Measurements from ENCODE around the gene FREM2. TPM values are rescaled to one million over a fixed set of nuclear protein-coding genes. Genes with fewer than 3 reads are reported as not detected.

Gene FREM2
- total RNA-seq, 4 donors from 2014 or later = 0.13 to 4.1 (median 0.19) TPM; not detected in 1

DNA sequence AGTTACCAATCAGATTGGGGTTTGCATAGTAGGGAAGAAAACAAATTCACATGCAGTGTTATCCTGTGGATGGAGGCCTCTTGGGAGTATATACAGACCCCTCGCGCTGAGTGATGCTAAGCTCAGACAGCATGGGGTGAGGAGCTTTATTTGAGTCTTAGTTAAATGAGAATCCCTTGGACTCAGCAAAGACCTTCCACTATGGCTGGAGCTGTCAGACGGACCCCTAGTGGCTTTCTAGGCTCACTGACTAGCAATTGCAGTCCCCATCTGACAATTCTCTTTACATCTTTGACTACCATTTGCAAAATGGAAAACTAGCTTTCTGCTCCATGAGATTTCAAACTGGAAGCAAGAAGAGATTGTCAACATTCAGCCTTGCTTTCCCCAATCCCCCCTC lies 213.3 kb downstream of the FREM2 start:
- Histone ChIP-seq H3K36me3 (no peaks in the 10 kb centered on the region), H3K27me3 (no peaks in the 10 kb centered on the region), H3K4me1 (no peaks in the 10 kb centered on the region), H3K4me3 (no peak overlapping the region), H3K9me3 (no peaks in the 10 kb centered on the region), H3K27ac (no peak overlapping the region)
- TF ChIP-seq, protein P1, sequence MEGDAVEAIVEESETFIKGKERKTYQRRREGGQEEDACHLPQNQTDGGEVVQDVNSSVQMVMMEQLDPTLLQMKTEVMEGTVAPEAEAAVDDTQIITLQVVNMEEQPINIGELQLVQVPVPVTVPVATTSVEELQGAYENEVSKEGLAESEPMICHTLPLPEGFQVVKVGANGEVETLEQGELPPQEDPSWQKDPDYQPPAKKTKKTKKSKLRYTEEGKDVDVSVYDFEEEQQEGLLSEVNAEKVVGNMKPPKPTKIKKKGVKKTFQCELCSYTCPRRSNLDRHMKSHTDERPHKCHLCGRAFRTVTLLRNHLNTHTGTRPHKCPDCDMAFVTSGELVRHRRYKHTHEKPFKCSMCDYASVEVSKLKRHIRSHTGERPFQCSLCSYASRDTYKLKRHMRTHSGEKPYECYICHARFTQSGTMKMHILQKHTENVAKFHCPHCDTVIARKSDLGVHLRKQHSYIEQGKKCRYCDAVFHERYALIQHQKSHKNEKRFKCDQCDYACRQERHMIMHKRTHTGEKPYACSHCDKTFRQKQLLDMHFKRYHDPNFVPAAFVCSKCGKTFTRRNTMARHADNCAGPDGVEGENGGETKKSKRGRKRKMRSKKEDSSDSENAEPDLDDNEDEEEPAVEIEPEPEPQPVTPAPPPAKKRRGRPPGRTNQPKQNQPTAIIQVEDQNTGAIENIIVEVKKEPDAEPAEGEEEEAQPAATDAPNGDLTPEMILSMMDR (IDR thresholded peaks at IDR 0.05) = no peak
- no peak for TF ChIP-seq POLR2A (IDR thresholded peaks at IDR 0.05)
- DNase-seq = no peak

DNA sequence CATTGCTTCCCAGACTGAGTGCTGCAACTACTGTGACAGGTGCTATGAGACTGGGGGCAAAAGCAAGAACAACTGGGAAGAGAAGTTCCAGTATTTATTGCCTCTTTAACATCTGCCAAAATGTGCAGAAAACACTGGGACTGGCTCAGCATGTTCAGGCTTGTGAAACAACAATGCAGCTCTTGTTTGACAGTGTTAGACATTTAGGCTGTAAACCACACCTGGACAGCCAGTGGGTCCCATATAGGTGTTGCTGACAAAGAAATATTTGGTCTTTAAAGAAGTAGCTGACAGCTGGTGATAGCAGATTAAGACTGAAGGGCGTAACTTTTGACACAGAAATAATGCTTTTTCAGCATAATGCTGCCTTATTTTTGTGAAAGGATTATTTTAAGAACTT lies 215.7 kb downstream of the FREM2 start:
- no peak for DNase-seq
- Histone ChIP-seq H3K27me3 (no peaks in the 10 kb centered on the region), H3K27ac (no peak overlapping the region), H3K4me1 (no peaks in the 10 kb centered on the region), H3K36me3 (no peaks in the 10 kb centered on the region), H3K9me3 (no peaks in the 10 kb centered on the region), H3K4me3 (no peak overlapping the region)
- no peak for TF ChIP-seq POLR2A (IDR thresholded peaks at IDR 0.05)
- TF ChIP-seq, protein P1 (IDR thresholded peaks at IDR 0.05) = no peak

DNA sequence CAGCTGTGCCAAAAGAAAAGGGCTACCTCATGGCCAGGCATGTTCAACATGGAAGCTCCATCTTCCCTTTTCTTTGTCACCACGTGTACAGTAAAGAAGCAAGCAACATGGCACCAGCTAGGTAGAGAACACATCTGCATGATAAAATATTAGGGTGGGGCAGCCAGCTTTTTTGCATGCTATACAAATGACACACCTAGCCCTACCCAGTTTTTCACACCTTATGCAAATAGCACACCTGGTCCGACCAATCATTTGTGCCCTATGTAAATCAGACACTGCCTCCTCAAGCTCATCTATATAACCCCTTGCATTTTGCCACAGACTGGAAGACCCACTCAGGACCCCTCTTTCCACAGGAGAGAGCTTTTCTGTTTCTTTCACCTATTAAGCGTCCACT lies 218.2 kb downstream of the FREM2 start:
- H3K27ac ChIP-seq = no peak overlapping the region
- no peak for TF ChIP-seq POLR2A (IDR thresholded peaks at IDR 0.05)
- no peaks in the 10 kb centered on the region for H3K36me3 ChIP-seq
- H3K4me1 ChIP-seq = no peaks in the 10 kb centered on the region
- no peaks in the 10 kb centered on the region for H3K27me3 ChIP-seq
- H3K4me3 ChIP-seq = no peak overlapping the region
- no peaks in the 10 kb centered on the region for H3K9me3 ChIP-seq
- no peak for DNase-seq

DNA sequence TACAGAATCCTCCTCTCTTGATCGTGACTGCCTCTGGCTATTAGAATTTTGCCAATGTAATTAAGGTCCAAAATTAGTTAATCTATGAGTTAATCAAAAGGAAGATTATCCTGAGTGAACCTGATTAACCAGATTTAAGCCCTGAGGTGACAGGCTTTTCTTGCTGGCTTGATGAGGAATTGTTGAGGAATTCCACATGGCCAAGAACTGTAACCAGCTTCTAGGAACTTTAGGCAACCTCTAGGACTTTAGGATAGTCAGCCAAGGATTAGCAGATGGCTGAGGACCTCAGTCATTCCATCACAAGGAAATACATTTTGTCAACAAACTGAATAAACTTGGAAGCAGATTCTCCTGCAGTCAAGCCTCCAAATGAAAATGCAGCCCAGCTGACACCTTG lies 219.0 kb downstream of the FREM2 start:
- no peak for TF ChIP-seq POLR2A (IDR thresholded peaks at IDR 0.05)
- TF ChIP-seq, protein P1 (IDR thresholded peaks at IDR 0.05) = no peak

GRCh38 chr13:38908574-38908973 lies 221.7 kb downstream of the FREM2 start:
- no peaks in the 10 kb centered on the region for H3K9me3 ChIP-seq
- H3K27ac ChIP-seq = no peak overlapping the region
- H3K36me3 ChIP-seq = no peaks in the 10 kb centered on the region
- no peak overlapping the region for H3K4me3 ChIP-seq
- H3K4me1 ChIP-seq = no peaks in the 10 kb centered on the region
- H3K27me3 ChIP-seq = no peaks in the 10 kb centered on the region
- no peak for TF ChIP-seq POLR2A (IDR thresholded peaks at IDR 0.05)
- TF ChIP-seq, protein P1 (IDR thresholded peaks at IDR 0.05) = no peak
- DNase-seq = no peak

More for the DNA sequence above, 219.0 kb downstream of the FREM2 start:
- no peak overlapping the region for H3K4me3 ChIP-seq
- DNase-seq = no peak
- H3K9me3 ChIP-seq = no peaks in the 10 kb centered on the region
- H3K27me3 ChIP-seq = no peaks in the 10 kb centered on the region
- no peaks in the 10 kb centered on the region for H3K4me1 ChIP-seq
- H3K36me3 ChIP-seq = no peaks in the 10 kb centered on the region
- no peak overlapping the region for H3K27ac ChIP-seq

GRCh38 chr13:38914070-38914469 lies 227.2 kb downstream of the FREM2 start:
- TF ChIP-seq, protein P1 (IDR thresholded peaks at IDR 0.05) = no peak
- TF ChIP-seq POLR2A (IDR thresholded peaks at IDR 0.05) = no peak

More at GRCh38 chr13:38914070-38914469, 227.2 kb downstream of the FREM2 start:
- no peaks in the 10 kb centered on the region for H3K9me3 ChIP-seq
- no peaks in the 10 kb centered on the region for H3K4me1 ChIP-seq
- H3K4me3 ChIP-seq = no peak overlapping the region
- no peak overlapping the region for H3K27ac ChIP-seq
- no peak for DNase-seq
- no peaks in the 10 kb centered on the region for H3K36me3 ChIP-seq
- H3K27me3 ChIP-seq = no peaks in the 10 kb centered on the region
